ENCODE measurements around the gene ATE1. TPM values are rescaled to one million over a fixed set of nuclear protein-coding genes. Genes with fewer than 3 reads are reported as not detected.

The ATE1 gene
- total and polyA plus RNA-seq, 2 experiments from 2014 or later, result 17.4 to 24.5 TPM

DNA sequence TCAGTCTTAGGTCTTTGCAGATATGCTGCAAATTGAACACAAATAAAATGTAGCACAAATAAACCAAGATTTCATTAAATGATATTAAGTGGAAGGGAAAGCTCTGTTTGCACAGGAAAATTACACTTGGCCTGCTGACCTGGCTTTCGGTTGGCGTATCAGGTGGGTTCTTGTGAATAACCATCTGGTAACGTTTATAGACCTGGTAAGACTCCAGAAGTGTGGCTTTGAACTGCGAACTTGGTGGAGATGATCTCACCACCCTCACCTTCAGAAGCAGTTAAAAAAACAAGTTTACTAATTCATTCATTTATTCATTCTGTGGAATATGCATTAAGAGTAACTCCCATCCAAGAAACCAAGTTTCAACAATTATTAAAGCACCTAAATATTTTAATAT is 28.1 kb downstream of the ATE1 start:
- Mint-ChIP-seq H3K36me3 (ENCODE audit: low read depth) (peaks cover 56% of the 10 kb centered on the region), H3K27ac (no peak overlapping the region)

More for the DNA sequence above, 28.1 kb downstream of the ATE1 start:
- H3K36me3 ChIP-seq (ENCODE audit: insufficient read depth), result peaks cover 5% of the 10 kb centered on the region; the same call in 1 of the 2 replicates
- H3K27me3 ChIP-seq (ENCODE audit: insufficient read depth), result no peaks in the 10 kb centered on the region
- Mint-ChIP-seq H3K9me3 (no peaks in the 10 kb centered on the region), H3K27me3 (ENCODE audit: insufficient read depth, low read depth, poor library complexity) (no peaks in the 10 kb centered on the region), H3K4me1 (peaks cover 14% of the 10 kb centered on the region), H3K4me3 (no peak overlapping the region)
- no peak for DNase-seq (ENCODE audit: low spot score)
- H3K79me2 ChIP-seq (replicated peaks; ENCODE audit: insufficient read depth), result no peaks in the 10 kb centered on the region
- H3K4me1 ChIP-seq (ENCODE audit: insufficient read depth), result no peaks in the 10 kb centered on the region
- no peak for ATAC-seq
- no peaks in the 10 kb centered on the region for H3F3A ChIP-seq (replicated peaks; ENCODE audit: low read depth)
- no peaks in the 10 kb centered on the region for H4K20me1 ChIP-seq (replicated peaks; ENCODE audit: insufficient read depth)
- no peaks in the 10 kb centered on the region for H3K9me2 ChIP-seq (ENCODE audit: insufficient read depth)
- no peak overlapping the region for H3K27ac ChIP-seq (ENCODE audit: low read depth)
- TF ChIP-seq, protein P1, sequence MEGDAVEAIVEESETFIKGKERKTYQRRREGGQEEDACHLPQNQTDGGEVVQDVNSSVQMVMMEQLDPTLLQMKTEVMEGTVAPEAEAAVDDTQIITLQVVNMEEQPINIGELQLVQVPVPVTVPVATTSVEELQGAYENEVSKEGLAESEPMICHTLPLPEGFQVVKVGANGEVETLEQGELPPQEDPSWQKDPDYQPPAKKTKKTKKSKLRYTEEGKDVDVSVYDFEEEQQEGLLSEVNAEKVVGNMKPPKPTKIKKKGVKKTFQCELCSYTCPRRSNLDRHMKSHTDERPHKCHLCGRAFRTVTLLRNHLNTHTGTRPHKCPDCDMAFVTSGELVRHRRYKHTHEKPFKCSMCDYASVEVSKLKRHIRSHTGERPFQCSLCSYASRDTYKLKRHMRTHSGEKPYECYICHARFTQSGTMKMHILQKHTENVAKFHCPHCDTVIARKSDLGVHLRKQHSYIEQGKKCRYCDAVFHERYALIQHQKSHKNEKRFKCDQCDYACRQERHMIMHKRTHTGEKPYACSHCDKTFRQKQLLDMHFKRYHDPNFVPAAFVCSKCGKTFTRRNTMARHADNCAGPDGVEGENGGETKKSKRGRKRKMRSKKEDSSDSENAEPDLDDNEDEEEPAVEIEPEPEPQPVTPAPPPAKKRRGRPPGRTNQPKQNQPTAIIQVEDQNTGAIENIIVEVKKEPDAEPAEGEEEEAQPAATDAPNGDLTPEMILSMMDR (conservative IDR thresholded peaks at IDR 0.05; ENCODE audit: low read depth in 2 of 2), result no peak
- TF ChIP-seq CREB1 (CRISPR knock-in tag; IDR thresholded peaks at IDR 0.05; ENCODE audit: low read depth), result no peak
- TF ChIP-seq EZH2phosphoT487 (IDR thresholded peaks at IDR 0.05; ENCODE audit: unreplicated experiment), result no peak
- TF ChIP-seq POLR2AphosphoS5 (IDR thresholded peaks at IDR 0.05; ENCODE audit: low read depth), result no peak
- TF ChIP-seq ETS1 (IDR thresholded peaks at IDR 0.05), result no peak
- no peak for TF ChIP-seq STAT1 (IDR thresholded peaks at IDR 0.05; ENCODE audit: unreplicated experiment)
- no peak for TF ChIP-seq JUNB (IDR thresholded peaks at IDR 0.05; ENCODE audit: unreplicated experiment)
- TF ChIP-seq EZH2 (IDR thresholded peaks at IDR 0.05; ENCODE audit: low read depth, unreplicated experiment), result no peak
- no peak for TF ChIP-seq ZNF331 (CRISPR knock-in tag; IDR thresholded peaks at IDR 0.05; ENCODE audit: low read depth)
- no peak for TF ChIP-seq ZNF114 (CRISPR knock-in tag; IDR thresholded peaks at IDR 0.05)
- TF ChIP-seq NANOG (IDR thresholded peaks at IDR 0.05; ENCODE audit: borderline replicate concordance), result no peak
- TF ChIP-seq ZNF462 (CRISPR knock-in tag; IDR thresholded peaks at IDR 0.05), result no peak
- TF ChIP-seq, protein P2, sequence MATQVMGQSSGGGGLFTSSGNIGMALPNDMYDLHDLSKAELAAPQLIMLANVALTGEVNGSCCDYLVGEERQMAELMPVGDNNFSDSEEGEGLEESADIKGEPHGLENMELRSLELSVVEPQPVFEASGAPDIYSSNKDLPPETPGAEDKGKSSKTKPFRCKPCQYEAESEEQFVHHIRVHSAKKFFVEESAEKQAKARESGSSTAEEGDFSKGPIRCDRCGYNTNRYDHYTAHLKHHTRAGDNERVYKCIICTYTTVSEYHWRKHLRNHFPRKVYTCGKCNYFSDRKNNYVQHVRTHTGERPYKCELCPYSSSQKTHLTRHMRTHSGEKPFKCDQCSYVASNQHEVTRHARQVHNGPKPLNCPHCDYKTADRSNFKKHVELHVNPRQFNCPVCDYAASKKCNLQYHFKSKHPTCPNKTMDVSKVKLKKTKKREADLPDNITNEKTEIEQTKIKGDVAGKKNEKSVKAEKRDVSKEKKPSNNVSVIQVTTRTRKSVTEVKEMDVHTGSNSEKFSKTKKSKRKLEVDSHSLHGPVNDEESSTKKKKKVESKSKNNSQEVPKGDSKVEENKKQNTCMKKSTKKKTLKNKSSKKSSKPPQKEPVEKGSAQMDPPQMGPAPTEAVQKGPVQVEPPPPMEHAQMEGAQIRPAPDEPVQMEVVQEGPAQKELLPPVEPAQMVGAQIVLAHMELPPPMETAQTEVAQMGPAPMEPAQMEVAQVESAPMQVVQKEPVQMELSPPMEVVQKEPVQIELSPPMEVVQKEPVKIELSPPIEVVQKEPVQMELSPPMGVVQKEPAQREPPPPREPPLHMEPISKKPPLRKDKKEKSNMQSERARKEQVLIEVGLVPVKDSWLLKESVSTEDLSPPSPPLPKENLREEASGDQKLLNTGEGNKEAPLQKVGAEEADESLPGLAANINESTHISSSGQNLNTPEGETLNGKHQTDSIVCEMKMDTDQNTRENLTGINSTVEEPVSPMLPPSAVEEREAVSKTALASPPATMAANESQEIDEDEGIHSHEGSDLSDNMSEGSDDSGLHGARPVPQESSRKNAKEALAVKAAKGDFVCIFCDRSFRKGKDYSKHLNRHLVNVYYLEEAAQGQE (IDR thresholded peaks at IDR 0.05; ENCODE audit: unreplicated experiment), result no peak
- H3K4me3 ChIP-seq, result no peak overlapping the region
- H3K4me2 ChIP-seq, result no peak overlapping the region
- no peak overlapping the region for H2AFZ ChIP-seq

Measured in GM23338 (cell line).